HG03280 (cell line): ENCODE data around the gene FAM168B.
"Not testable (repeated sequence)": the region's sequence is repeated elsewhere in the genome, so short reads cannot be mapped to it uniquely, and the experiment has no call there.

Experiments used
- ATAC-seq: cut with Tn5 transposase; IDR thresholded peaks from one replicate; pipeline ENCODE4 v1.9.1; 2021; ENCODE audit warnings: mild to moderate bottlenecking, moderate library complexity; ENCODE audit not compliant: unreplicated experiment

The FAM168B gene

GRCh38 chr2:131103165-131103564 is 9.9 kb upstream of the FAM168B start:
- no peak for ATAC-seq

GRCh38 chr2:131094463-131095281 is 1.4 kb upstream of the FAM168B start:
- no peak for ATAC-seq

- ATAC-seq, result peak; percentile 67
Observed at GRCh38 chr2:131093696-131094462, 619 bp upstream of the FAM168B start.

GRCh38 chr2:131092458-131093005 is 728 bp downstream of the FAM168B start:
- no peak for ATAC-seq

- ATAC-seq, result no peak
Observed at GRCh38 chr2:131085646-131086045, 7.6 kb downstream of the FAM168B start.

GRCh38 chr2:131081190-131081589 is 12.1 kb downstream of the FAM168B start:
- no peak for ATAC-seq

- ATAC-seq, result not testable (repeated sequence)
Observed at GRCh38 chr2:131079931-131080330, 13.3 kb downstream of the FAM168B start.

GRCh38 chr2:131077966-131078365 is 15.3 kb downstream of the FAM168B start:
- no peak for ATAC-seq

GRCh38 chr2:131077182-131077846 is 15.9 kb downstream of the FAM168B start:
- ATAC-seq, result no peak

- no peak for ATAC-seq
Observed at GRCh38 chr2:131076707-131077106, 16.6 kb downstream of the FAM168B start.

- ATAC-seq, result not testable (repeated sequence)
Observed at GRCh38 chr2:131075578-131075977, 17.7 kb downstream of the FAM168B start.

- ATAC-seq, result not testable (repeated sequence)
Observed at GRCh38 chr2:131068172-131068571, 25.1 kb downstream of the FAM168B start.

GRCh38 chr2:131067465-131068125 is 25.7 kb downstream of the FAM168B start:
- ATAC-seq, result no peak

GRCh38 chr2:131064589-131065512 is 28.4 kb downstream of the FAM168B start:
- no peak for ATAC-seq

GRCh38 chr2:131063501-131064283 is 29.6 kb downstream of the FAM168B start:
- ATAC-seq, result no peak

- no peak for ATAC-seq
Observed at GRCh38 chr2:131058920-131059319, 34.3 kb downstream of the FAM168B start.

GRCh38 chr2:131058214-131058843 is 34.9 kb downstream of the FAM168B start:
- ATAC-seq, result no peak

- no peak for ATAC-seq
Observed at GRCh38 chr2:131056932-131057287, 36.4 kb downstream of the FAM168B start.
